ENCODE results near the gene HNRNPH2.

HNRNPH2 gene

DNA sequence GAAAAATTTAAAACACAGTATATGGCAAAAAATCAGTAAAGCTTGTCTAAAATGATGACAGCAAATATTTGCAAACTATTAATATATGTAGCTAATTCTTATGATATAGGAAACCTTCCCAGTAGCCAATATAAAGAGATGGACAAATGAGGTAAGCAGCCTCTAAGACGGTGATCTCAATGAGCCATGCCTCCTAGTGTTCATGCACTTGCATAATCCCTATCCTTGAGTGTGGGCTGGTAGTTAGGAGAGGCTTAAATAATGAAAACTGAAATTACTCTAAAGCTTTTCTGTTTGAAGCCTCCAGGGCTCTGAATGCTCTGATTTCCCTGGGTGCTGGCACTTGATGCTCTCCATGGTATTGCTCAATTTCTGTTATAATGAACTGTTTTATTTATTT lies 52.6 kb downstream of the HNRNPH2 start:
- DNase-seq (ENCODE audit: low spot score), result no peak

DNA sequence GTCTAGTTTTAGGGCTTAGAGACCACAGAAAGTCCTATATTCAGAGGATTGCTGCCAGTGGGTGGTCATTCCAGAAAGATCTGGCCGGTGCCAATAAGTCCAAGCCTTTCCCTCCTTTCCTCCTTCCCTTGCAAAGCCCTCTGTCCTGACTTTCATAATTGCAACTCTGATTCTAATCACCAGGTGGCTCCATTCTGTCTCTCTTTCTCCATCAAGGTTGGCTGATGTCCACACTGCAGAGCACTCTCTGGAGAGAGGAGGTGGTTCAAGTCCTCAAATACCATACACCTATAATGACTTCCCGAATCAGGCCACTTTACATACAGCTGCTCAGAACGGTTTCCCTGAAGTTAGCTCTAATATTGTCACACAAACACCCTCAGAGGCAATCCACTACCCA lies 54.9 kb downstream of the HNRNPH2 start:
- DNase-seq (ENCODE audit: low spot score), result peak; percentile 12

Data from hematopoietic multipotent progenitor cell treated with erythropoietin and hydrocortisone succinate and interleukin-3 and kit ligand, for 17 days (in vitro differentiated cells).